GM23338 (cell line): ENCODE results near the gene RPL27. TPM values are rescaled to one million over a fixed set of nuclear protein-coding genes. Genes with fewer than 3 reads are reported as not detected.
"Not testable (repeated sequence)": the region's sequence is repeated elsewhere in the genome, so short reads cannot be mapped to it uniquely, and the experiment has no call there.

ENCODE experiments used
- ATAC-seq: fragments of 200-7000 bp; cut with Tn5 transposase; 3 replicates; pipeline ENCODE4 v1.9.1; 2020
- DNase-seq: peaks from one replicate; pipeline ENCODE4 v3.0.0-alpha.2; 2015; ENCODE audit warnings: low spot score
- H2AFZ ChIP-seq: fragments of 200-600 bp; sonication (generic); 2 replicates; pipeline ENCODE4 v1.8.0; 2016; ENCODE audit warnings: antibody characterized with exemption, mild to moderate bottlenecking, moderate library complexity
- H3F3A ChIP-seq: fragments of 200-600 bp; sonication (generic); replicated peaks from 2 replicates; pipeline ENCODE4 v1.8.0; 2017; ENCODE audit warnings: antibody characterized with exemption, mixed run types, low read depth
- H3K27ac ChIP-seq: fragments of 200-600 bp; sonication (generic); 2 replicates; pipeline ENCODE4 v1.6.1; 2016; ENCODE audit warnings: low read depth
- H3K27me3 ChIP-seq: fragments of 200-600 bp; sonication (generic); 2 replicates; pipeline ENCODE4 v1.8.0; 2016; ENCODE audit warnings: mild to moderate bottlenecking, mixed run types, moderate library complexity; ENCODE audit not compliant: insufficient read depth
- H3K36me3 ChIP-seq: fragments of 200-600 bp; sonication (generic); 2 replicates; pipeline ENCODE4 v1.8.0; 2016; ENCODE audit warnings: mild to moderate bottlenecking; ENCODE audit not compliant: insufficient read depth
- H3K4me1 ChIP-seq: fragments of 200-600 bp; sonication (generic); 2 replicates; pipeline ENCODE4 v1.8.0; 2016; ENCODE audit warnings: mild to moderate bottlenecking, moderate library complexity; ENCODE audit not compliant: insufficient read depth
- H3K4me2 ChIP-seq: fragments of 200-600 bp; sonication (generic); 2 replicates; pipeline ENCODE4 v1.7.1; 2017; ENCODE audit warnings: mixed run types
- H3K4me3 ChIP-seq: fragments of 200-600 bp; sonication (generic); 2 replicates; pipeline ENCODE4 v1.6.1; 2016; ENCODE audit warnings: mixed run types
- H3K79me2 ChIP-seq: fragments of 200-600 bp; sonication (generic); replicated peaks from 2 replicates; pipeline ENCODE4 v1.8.0; 2017; ENCODE audit warnings: mild to moderate bottlenecking; ENCODE audit not compliant: insufficient read depth
- H3K9me2 ChIP-seq: fragments of 200-600 bp; sonication (generic); 2 replicates; pipeline ENCODE4 v1.8.0; 2017; ENCODE audit not compliant: insufficient read depth
- H4K20me1 ChIP-seq: fragments of 200-600 bp; sonication (generic); replicated peaks from 2 replicates; pipeline ENCODE4 v1.8.0; 2017; ENCODE audit warnings: mild to moderate bottlenecking; ENCODE audit not compliant: insufficient read depth
- H3K27ac Mint-ChIP-seq: 2 replicates; pipeline ENCODE4 v1.8.0; 2020; ENCODE audit warnings: inconsistent platforms, mild to moderate bottlenecking, moderate library complexity, mixed read lengths
- H3K27me3 Mint-ChIP-seq: 3 replicates; pipeline ENCODE4 v1.8.0; 2022; ENCODE audit warnings: low read depth, mild to moderate bottlenecking, moderate library complexity, mixed read lengths, inconsistent platforms; ENCODE audit not compliant: insufficient read depth, poor library complexity
- H3K36me3 Mint-ChIP-seq: 3 replicates; pipeline ENCODE4 v1.8.0; 2021; ENCODE audit warnings: low read depth, mild to moderate bottlenecking, inconsistent platforms, moderate library complexity, mixed read lengths
- H3K4me1 Mint-ChIP-seq: 3 replicates; pipeline ENCODE4 v1.8.0; 2020; ENCODE audit warnings: mild to moderate bottlenecking, inconsistent platforms, mixed read lengths
- H3K4me3 Mint-ChIP-seq: 3 replicates; pipeline ENCODE4 v1.8.0; 2021; ENCODE audit warnings: moderate library complexity, mild to moderate bottlenecking, inconsistent platforms, mixed read lengths
- H3K9me3 Mint-ChIP-seq: 3 replicates; pipeline ENCODE4 v1.8.0; 2020; ENCODE audit warnings: moderate library complexity, mild to moderate bottlenecking, inconsistent platforms, mixed read lengths
- CREB1 ChIP-seq: fragments of 250-450 bp; sonication (Bioruptor Pico); IDR thresholded peaks from 2 replicates; pipeline ENCODE4 v1.5.0; 2020; ENCODE audit warnings: low read depth, mild to moderate bottlenecking, moderate library complexity
- CTCF ChIP-seq, 2 experiments: fragments of 200-600 bp in 1 of 2; sonication (generic) in 1 of 2; conservative IDR thresholded peaks; 2 replicates each; pipeline versions ENCODE4 v1.5.1 to v1.6.1; 2016 to 2017; ENCODE audit warnings: antibody characterized with exemption in 2 of 2, low read depth in 2 of 2, mild to moderate bottlenecking in 2 of 2, moderate library complexity in 1 of 2
- ETS1 ChIP-seq: IDR thresholded peaks from 2 replicates; pipeline ENCODE4 v1.6.1; 2016; ENCODE audit warnings: antibody characterized with exemption
- EZH2phosphoT487 ChIP-seq: fragments of 200-600 bp; sonication (generic); IDR thresholded peaks from one replicate; pipeline ENCODE4 v1.8.1; 2018; ENCODE audit warnings: antibody characterized with exemption; ENCODE audit not compliant: unreplicated experiment
- NANOG ChIP-seq: IDR thresholded peaks from 2 replicates; pipeline ENCODE4 v1.6.1; 2016; ENCODE audit warnings: antibody characterized with exemption, borderline replicate concordance
- POLR2AphosphoS5 ChIP-seq: IDR thresholded peaks from 2 replicates; pipeline ENCODE4 v1.6.1; 2016; ENCODE audit warnings: antibody characterized with exemption, low read depth
- REST ChIP-seq: IDR thresholded peaks from one replicate; pipeline ENCODE4 v1.6.1; 2018; ENCODE audit warnings: antibody characterized with exemption; ENCODE audit not compliant: unreplicated experiment
- STAT1 ChIP-seq: IDR thresholded peaks from one replicate; pipeline ENCODE4 v1.6.1; 2016; ENCODE audit warnings: antibody characterized with exemption; ENCODE audit not compliant: unreplicated experiment
- ZNF114 ChIP-seq: fragments of 250-450 bp; sonication (Bioruptor Pico); IDR thresholded peaks from 2 replicates; pipeline ENCODE4 v1.5.0; 2020; ENCODE audit warnings: mild to moderate bottlenecking, moderate library complexity
- ZNF331 ChIP-seq: fragments of 250-450 bp; sonication (Bioruptor Pico); IDR thresholded peaks from 2 replicates; pipeline ENCODE4 v1.5.0; 2020; ENCODE audit warnings: low read depth, mild to moderate bottlenecking, moderate library complexity
- polyA plus RNA-seq: library from polyadenylated mRNA; unstranded; fragments of >200 nt; fragmentation: Nextera tagmentation; extraction: Ambion mirVana; gene quantifications from 2 replicates; pipeline ENCODE4 v1.2.1, GENCODE V29; 2016
- total RNA-seq: library from RNA; depleted of rRNA; stranded (reverse); fragments of >200 nt; shearing (Covaris generic); gene quantifications from 2 replicates; pipeline ENCODE4 v1.2.3, GENCODE V29; 2014

The RPL27 gene
- total and polyA plus RNA-seq, 2 experiments from 2014 or later: 1,784 to 2,722 TPM

GRCh38 chr17:42971589-42971988 is 26.6 kb upstream of the RPL27 start:
- TF ChIP-seq CTCF (conservative IDR thresholded peaks at IDR 0.05; ENCODE audit: low read depth in 2 of 2): no peak
- no peak for TF ChIP-seq NANOG
- no peak for TF ChIP-seq STAT1
- no peak for TF ChIP-seq EZH2phosphoT487
- no peak for TF ChIP-seq ZNF331 (CRISPR knock-in tag)
- no peak for TF ChIP-seq ZNF114 (CRISPR knock-in tag)
- no peak for TF ChIP-seq ETS1
- TF ChIP-seq REST: no peak
- no peak for TF ChIP-seq POLR2AphosphoS5
- no peak for TF ChIP-seq CREB1 (CRISPR knock-in tag)
- H3K27me3 Mint-ChIP-seq: no peaks in the 10 kb centered on the region
- Histone ChIP-seq H3K4me3 (no peak overlapping the region), H4K20me1 (no peaks in the 10 kb centered on the region), H3K4me1 (no peaks in the 10 kb centered on the region), H3K27me3 (no peaks in the 10 kb centered on the region), H3F3A (no peaks in the 10 kb centered on the region), H3K9me2 (no peaks in the 10 kb centered on the region; the same call in 1 of the 2 replicates), H3K36me3 (no peaks in the 10 kb centered on the region), H3K4me2 (no peak overlapping the region), H2AFZ (no peak overlapping the region), H3K27ac (no peak overlapping the region), H3K79me2 (no peaks in the 10 kb centered on the region)
- H3K4me3 Mint-ChIP-seq: no peak overlapping the region
- no peak overlapping the region for H3K27ac Mint-ChIP-seq
- DNase-seq (no peak), ATAC-seq (no peak)
- H3K36me3 Mint-ChIP-seq: peaks cover 5% of the 10 kb centered on the region; the same call in 2 of the 3 replicates
- H3K9me3 Mint-ChIP-seq: peaks cover 7% of the 10 kb centered on the region; the same call in 2 of the 3 replicates
- H3K4me1 Mint-ChIP-seq: no peaks in the 10 kb centered on the region

- H3K4me1 ChIP-seq, H3K27me3 Mint-ChIP-seq, H3K27ac ChIP-seq, H3K79me2 ChIP-seq, ATAC-seq, H3K4me2 ChIP-seq, H3K27me3 ChIP-seq, H2AFZ ChIP-seq, H4K20me1 ChIP-seq, H3K4me1 Mint-ChIP-seq, DNase-seq, H3K9me3 Mint-ChIP-seq, H3K27ac Mint-ChIP-seq, H3K36me3 Mint-ChIP-seq, H3K4me3 ChIP-seq, H3K36me3 ChIP-seq, H3K4me3 Mint-ChIP-seq, H3K9me2 ChIP-seq, H3F3A ChIP-seq: not testable (repeated sequence)
Measured at GRCh38 chr17:42973323-42973722, 24.9 kb upstream of the RPL27 start.
